ENCODE measurements around the gene NDFIP2. TPM values are rescaled to one million over a fixed set of nuclear protein-coding genes. Genes with fewer than 3 reads are reported as not detected.

The NDFIP2 gene
- total RNA-seq, 1 experiment from 2014 or later: 49.6 TPM

DNA sequence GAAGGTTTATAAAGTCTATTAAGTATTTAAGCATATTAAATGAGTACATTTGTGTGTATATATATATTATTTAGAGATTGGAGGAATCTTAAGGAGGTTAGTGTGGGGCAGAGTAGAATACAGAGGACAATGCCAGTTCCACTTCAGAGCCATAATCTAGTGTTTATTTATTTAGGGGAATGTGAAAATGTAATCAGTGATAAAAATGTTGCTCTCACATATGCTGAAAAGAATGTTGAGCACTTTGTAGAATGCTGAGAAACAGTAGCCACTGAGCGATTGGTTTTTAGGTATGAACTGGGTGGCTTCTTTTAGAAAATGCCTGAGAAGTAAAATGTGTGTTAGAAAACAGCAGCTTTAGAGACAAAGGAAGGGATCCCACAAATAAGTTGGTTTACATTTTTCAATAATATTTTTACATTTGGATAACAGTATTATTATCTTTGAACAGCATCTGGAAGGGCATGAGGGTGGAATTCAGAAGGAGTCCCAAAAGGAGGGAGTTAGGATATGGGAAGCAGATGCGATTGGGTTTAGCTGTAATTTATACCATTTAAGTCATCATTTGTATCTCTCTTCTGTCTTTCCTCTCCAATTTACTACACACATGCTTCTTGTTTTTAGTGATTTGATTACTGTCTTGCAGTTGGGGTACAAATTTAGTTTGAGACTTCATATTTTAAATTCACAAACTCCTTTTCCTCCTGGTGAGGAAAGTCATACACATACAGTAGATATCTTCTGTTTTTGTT is 68.6 kb downstream of the NDFIP2 start:
- ATAC-seq: no peak
- BruUV-seq (replicated peaks): no TSS peak
- no peak overlapping the region for H3K4me2 ChIP-seq (ENCODE audit: low read length)
- H3K27ac ChIP-seq (ENCODE audit: low read depth, low read length): no peak overlapping the region
- H3K79me2 ChIP-seq (ENCODE audit: insufficient read depth, low read length): no peaks in the 10 kb centered on the region
- H4K20me1 ChIP-seq (ENCODE audit: insufficient read depth): peaks cover 5% of the 10 kb centered on the region; the same call in 1 of the 2 replicates
- H3K4me1 ChIP-seq (ENCODE audit: control insufficient read depth in 1 of 2, insufficient read depth in 2 of 2, low read length in 2 of 2): no peaks in the 10 kb centered on the region
- RAD21 ChIA-PET (ENCODE audit: low non-redundant PET in 1 of 2, low total read pairs in 2 of 2, uncharacterized antibody in 2 of 2, unreplicated experiment in 2 of 2): no interaction called here
- no peaks in the 10 kb centered on the region for H3K9me2 ChIP-seq (ENCODE audit: insufficient read depth)
- no peak overlapping the region for H3K4me3 ChIP-seq (replicated peaks in 1 of 2; ENCODE audit: low read depth in 1 of 2, low read length in 2 of 2)
- H3K9me3 ChIP-seq (ENCODE audit: control insufficient read depth in 1 of 2, insufficient read depth in 1 of 2, low read depth in 1 of 2, low read length in 2 of 2): no peaks in the 10 kb centered on the region
- H3K36me3 ChIP-seq (ENCODE audit: control insufficient read depth in 1 of 2, insufficient read depth in 2 of 2, low read length in 2 of 2): no peaks in the 10 kb centered on the region
- no peaks in the 10 kb centered on the region for H3K27me3 ChIP-seq (ENCODE audit: insufficient read depth, low read length)
- DNase-seq (ENCODE audit: low read depth, low spot score): no peak
- H2AFZ ChIP-seq (ENCODE audit: low read depth, low read length, poor library complexity, severe bottlenecking): no peak overlapping the region
- POLR2A ChIA-PET: no interaction called here
- no peak for TF ChIP-seq ELF1 (IDR thresholded peaks at IDR 0.05; ENCODE audit: borderline replicate concordance, low read depth)
- intact Hi-C loops (cut with micrococcal nuclease): loop anchor here (10.0 kb wide), 1 partner anchor 565 kb away; no protein-coding TSS in a partner anchor
- CTCF ChIA-PET: interaction anchor here (0.8 kb wide), 1 partner anchor 8 kb away, joined by 4 read pairs; no protein-coding TSS in a partner anchor
- H3K9ac ChIP-seq (ENCODE audit: low read length): no peak overlapping the region

- Histone ChIP-seq H2AFZ (ENCODE audit: low read depth, low read length, poor library complexity, severe bottlenecking) (no peak overlapping the region), H3K9me2 (ENCODE audit: insufficient read depth) (no peaks in the 10 kb centered on the region), H3K27me3 (ENCODE audit: insufficient read depth, low read length) (no peaks in the 10 kb centered on the region), H3K36me3 (ENCODE audit: control insufficient read depth in 1 of 2, insufficient read depth in 2 of 2, low read length in 2 of 2) (peaks cover 0 to 6% of the 10 kb centered on the region in 2 experiments; a peak in 1 of 4 replicates), H3K9ac (ENCODE audit: low read length) (no peak overlapping the region), H3K27ac (ENCODE audit: low read depth, low read length) (no peak overlapping the region), H4K20me1 (ENCODE audit: insufficient read depth) (no peaks in the 10 kb centered on the region), H3K4me2 (ENCODE audit: low read length) (no peak overlapping the region), H3K9me3 (ENCODE audit: control insufficient read depth in 1 of 2, insufficient read depth in 1 of 2, low read depth in 1 of 2, low read length in 2 of 2) (peaks cover 0 to 3% of the 10 kb centered on the region in 2 experiments; a peak in 1 of 4 replicates), H3K4me3 (replicated peaks in 1 of 2; ENCODE audit: low read depth in 1 of 2, low read length in 2 of 2) (no peak overlapping the region), H3K79me2 (ENCODE audit: insufficient read depth, low read length) (no peaks in the 10 kb centered on the region), H3K4me1 (ENCODE audit: control insufficient read depth in 1 of 2, insufficient read depth in 2 of 2, low read length in 2 of 2) (no peaks in the 10 kb centered on the region)
- ATAC-seq (no peak), DNase-seq (ENCODE audit: low read depth, low spot score) (no peak)
- intact Hi-C loops (cut with micrococcal nuclease): no loop called here
- TF ChIP-seq ELF1 (IDR thresholded peaks at IDR 0.05; ENCODE audit: borderline replicate concordance, low read depth) (no peak), CBX3 (IDR thresholded peaks at IDR 0.05; ENCODE audit: low read depth) (no peak), SP1 (IDR thresholded peaks at IDR 0.05; ENCODE audit: low read depth) (no peak), ATF3 (IDR thresholded peaks at IDR 0.05) (no peak), FOSL1 (IDR thresholded peaks at IDR 0.05; ENCODE audit: low read depth) (no peak), JUND (IDR thresholded peaks at IDR 0.05) (no peak)
- TF ChIP-seq, protein P1, sequence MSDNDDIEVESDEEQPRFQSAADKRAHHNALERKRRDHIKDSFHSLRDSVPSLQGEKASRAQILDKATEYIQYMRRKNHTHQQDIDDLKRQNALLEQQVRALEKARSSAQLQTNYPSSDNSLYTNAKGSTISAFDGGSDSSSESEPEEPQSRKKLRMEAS (IDR thresholded peaks at IDR 0.05): no peak
- no TSS peak for BruUV-seq (replicated peaks)
- RAD21 ChIA-PET (ENCODE audit: low non-redundant PET in 1 of 2, low total read pairs in 2 of 2, uncharacterized antibody in 2 of 2, unreplicated experiment in 2 of 2): no interaction called here
- POLR2A ChIA-PET: no interaction called here
- CTCF ChIA-PET: no interaction called here
Measured at GRCh38 chr13:79557666-79558065, 76.7 kb downstream of the NDFIP2 start.

Data from HCT116 (cell line).